Stomach (tissue), 9 donors: ENCODE data around the gene SMIM44. TPM values are rescaled to one million over a fixed set of nuclear protein-coding genes. Genes with fewer than 3 reads are reported as not detected.
"Not testable (repeated sequence)": the region's sequence is repeated elsewhere in the genome, so short reads cannot be mapped to it uniquely, and the experiment has no call there.

Experiments
- DNase-seq, 2 donors: peaks; one replicate each; pipeline versions ENCODE4 v3.0.0 to v3.0.0-alpha.2; 2013 to 2019
- H3K27ac ChIP-seq, 5 donors: fragments of 200-600 bp in 4 of 5; sonication (generic) in 4 of 5; one replicate each; pipeline ENCODE4 v1.5.1; 2013 to 2019; ENCODE audit warnings: mild to moderate bottlenecking in 1 of 5, moderate library complexity in 1 of 5
- H3K27me3 ChIP-seq, 3 donors: fragments of 200-600 bp; sonication (generic); one replicate each; pipeline ENCODE4 v1.5.1; 2017 to 2019; ENCODE audit warnings: mixed run types in 1 of 3
- H3K36me3 ChIP-seq, 4 donors: fragments of 200-600 bp; sonication (generic); 1 replicate in 3 of 4; 2 replicates in 1 of 4; pipeline ENCODE4 v1.5.1; 2016 to 2019
- H3K4me1 ChIP-seq, 4 donors: fragments of 200-600 bp; sonication (generic); one replicate each; pipeline ENCODE4 v1.5.1; 2016 to 2019
- H3K4me3 ChIP-seq, 4 donors: fragments of 200-600 bp; sonication (generic) in 3 of 4; one replicate each; pipeline ENCODE4 v1.5.1; 2016 to 2019; ENCODE audit warnings: mild to moderate bottlenecking in 1 of 4
- H3K9me3 ChIP-seq, 4 donors: fragments of 200-600 bp; sonication (generic); one replicate each; pipeline ENCODE4 v1.5.1; 2016 to 2019
- EP300 ChIP-seq: sonication (generic); formaldehyde crosslinking; IDR thresholded peaks from one replicate; pipeline ENCODE4 v1.6.1; 2017; ENCODE audit warnings: antibody characterized with exemption
- POLR2A ChIP-seq, 4 donors: fragments of 450-650 bp; IDR thresholded peaks; one replicate each; pipeline ENCODE4 v1.6.1; 2016; ENCODE audit warnings: antibody characterized with exemption in 4 of 4, control low read depth in 2 of 4, mild to moderate bottlenecking in 1 of 4, moderate library complexity in 1 of 4
- POLR2AphosphoS5 ChIP-seq, 3 donors: sonication (generic); formaldehyde crosslinking; IDR thresholded peaks; one replicate each; pipeline ENCODE4 v1.6.1; 2016; ENCODE audit warnings: antibody characterized with exemption in 3 of 3
- WGBS, 5 donors: extraction: QIAGEN DNeasy Blood & Tissue Kit in 3 of 5; methylation state at CpG; one replicate each; pipeline versions ENCODE4 v1.1.5 to v1.1.7; 2013 to 2018; 5-methylcytosine and 5-hydroxymethylcytosine counted together
- intact Hi-C: fragments of 100-400 bp; cut with DNase I; formaldehyde crosslinking; loops from one replicate; pipeline ENCODE4 v1.15.1; 2023; ENCODE audit warnings: low total_unique reads
- polyA plus RNA-seq, 3 donors: library from polyadenylated mRNA; stranded (reverse); fragments of 200-250 nt; gene quantifications; one replicate each; pipeline ENCODE4 v1.2.3, GENCODE V29; 2013
- total RNA-seq, 5 donors: library from RNA; depleted of rRNA; stranded (reverse); fragments of >200 nt; gene quantifications; one replicate each; pipeline versions ENCODE4 v1.1.0 to v1.2.3, GENCODE V29; 2014 to 2016
- TF ChIP-seq, protein P1 (sequence below), 7 experiments: fragments of 450-650 bp in 4 of 7; fragments of 200-600 bp in 3 of 7; sonication (generic) in 3 of 7; IDR thresholded peaks; one replicate each; pipeline ENCODE4 v1.5.1; 2016 to 2019; ENCODE audit warnings: antibody characterized with exemption in 7 of 7, control low read depth in 2 of 7, mild to moderate bottlenecking in 1 of 7
- donor health status: healthy with polysubstance abuse.
- donor health status: Bipolar disorder and iron deficiency.
- donor health status: healthy.

The SMIM44 gene
- total and polyA plus RNA-seq, 8 donors = 2.7 TPM; not detected in 7

DNA sequence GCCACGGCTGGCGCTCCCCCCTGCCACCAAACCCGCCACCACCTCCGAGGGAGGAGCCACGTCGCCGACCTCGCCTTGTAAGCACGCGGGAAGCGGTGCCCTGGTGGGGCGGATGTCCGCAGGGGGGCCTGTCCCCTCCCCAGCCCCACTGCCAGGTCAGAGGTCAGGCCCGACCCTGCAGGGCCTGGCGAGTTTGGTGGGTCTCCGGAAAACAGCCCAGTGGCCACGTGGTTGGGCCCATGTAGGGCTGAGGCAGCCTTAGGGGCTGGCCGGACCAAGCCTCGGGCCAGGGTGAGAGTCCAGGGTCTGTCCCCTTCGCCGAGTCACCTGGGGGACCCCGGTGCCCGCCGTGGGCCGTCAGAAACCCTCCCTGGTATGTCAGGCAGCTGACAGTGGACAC, 29.4 kb downstream of the SMIM44 start:
- no peak overlapping the region for H3K4me3 ChIP-seq
- H3K27me3 ChIP-seq = no peaks in the 10 kb centered on the region
- peaks cover 25 to 44% (median 33%) of the 10 kb centered on the region in 4 donors for H3K4me1 ChIP-seq
- H3K9me3 ChIP-seq = no peaks in the 10 kb centered on the region
- H3K27ac ChIP-seq = peak overlapping the region in 4 of 5 donors; percentile 8 to 87 (median 35)
- TF ChIP-seq POLR2A (IDR thresholded peaks at IDR 0.05) (no peak), EP300 (no peak), POLR2AphosphoS5 (IDR thresholded peaks at IDR 0.05) (no peak)
- TF ChIP-seq, protein P1, sequence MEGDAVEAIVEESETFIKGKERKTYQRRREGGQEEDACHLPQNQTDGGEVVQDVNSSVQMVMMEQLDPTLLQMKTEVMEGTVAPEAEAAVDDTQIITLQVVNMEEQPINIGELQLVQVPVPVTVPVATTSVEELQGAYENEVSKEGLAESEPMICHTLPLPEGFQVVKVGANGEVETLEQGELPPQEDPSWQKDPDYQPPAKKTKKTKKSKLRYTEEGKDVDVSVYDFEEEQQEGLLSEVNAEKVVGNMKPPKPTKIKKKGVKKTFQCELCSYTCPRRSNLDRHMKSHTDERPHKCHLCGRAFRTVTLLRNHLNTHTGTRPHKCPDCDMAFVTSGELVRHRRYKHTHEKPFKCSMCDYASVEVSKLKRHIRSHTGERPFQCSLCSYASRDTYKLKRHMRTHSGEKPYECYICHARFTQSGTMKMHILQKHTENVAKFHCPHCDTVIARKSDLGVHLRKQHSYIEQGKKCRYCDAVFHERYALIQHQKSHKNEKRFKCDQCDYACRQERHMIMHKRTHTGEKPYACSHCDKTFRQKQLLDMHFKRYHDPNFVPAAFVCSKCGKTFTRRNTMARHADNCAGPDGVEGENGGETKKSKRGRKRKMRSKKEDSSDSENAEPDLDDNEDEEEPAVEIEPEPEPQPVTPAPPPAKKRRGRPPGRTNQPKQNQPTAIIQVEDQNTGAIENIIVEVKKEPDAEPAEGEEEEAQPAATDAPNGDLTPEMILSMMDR (IDR thresholded peaks at IDR 0.05) = no peak
- no peak for DNase-seq
- peaks cover 80 to 97% (median 93%) of the 10 kb centered on the region in 4 donors for H3K36me3 ChIP-seq
- intact Hi-C loops = no loop called here
- 80 to 85% (median 82%) methylated on average over 11 to 25 of the region's 25 CpGs; no CpG with 5 or more reads in 1 of the 5 donors for WGBS, 5 donors

DNA sequence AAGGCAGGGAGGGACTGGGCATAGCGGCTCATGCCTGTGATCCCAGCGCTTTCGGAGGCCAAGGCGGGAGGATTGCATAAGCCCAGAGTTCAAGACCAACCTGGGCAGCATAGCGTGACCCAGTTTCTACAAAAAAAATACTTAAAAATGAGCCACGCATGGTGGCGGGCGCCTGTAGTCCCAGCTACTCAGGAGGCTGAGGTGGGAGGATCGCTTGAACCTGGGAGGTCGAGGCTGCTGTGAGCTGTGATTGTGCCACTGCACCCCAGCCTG, 30.4 kb downstream of the SMIM44 start:
- H3K9me3 ChIP-seq, intact Hi-C loops, DNase-seq, H3K4me3 ChIP-seq, H3K27me3 ChIP-seq: not testable (repeated sequence)
- H3K27ac ChIP-seq = peak overlapping the region in 4 of 5 donors; percentile 18 to 87 (median 72)
- peaks cover 86 to 100% (median 100%) of the 10 kb centered on the region in 4 donors for H3K36me3 ChIP-seq
- H3K4me1 ChIP-seq = peaks cover 15 to 41% (median 23%) of the 10 kb centered on the region in 4 donors
- WGBS, 5 donors = 93 to 96% (median 94%) methylated on average over 10 of the region's 10 CpGs

DNA sequence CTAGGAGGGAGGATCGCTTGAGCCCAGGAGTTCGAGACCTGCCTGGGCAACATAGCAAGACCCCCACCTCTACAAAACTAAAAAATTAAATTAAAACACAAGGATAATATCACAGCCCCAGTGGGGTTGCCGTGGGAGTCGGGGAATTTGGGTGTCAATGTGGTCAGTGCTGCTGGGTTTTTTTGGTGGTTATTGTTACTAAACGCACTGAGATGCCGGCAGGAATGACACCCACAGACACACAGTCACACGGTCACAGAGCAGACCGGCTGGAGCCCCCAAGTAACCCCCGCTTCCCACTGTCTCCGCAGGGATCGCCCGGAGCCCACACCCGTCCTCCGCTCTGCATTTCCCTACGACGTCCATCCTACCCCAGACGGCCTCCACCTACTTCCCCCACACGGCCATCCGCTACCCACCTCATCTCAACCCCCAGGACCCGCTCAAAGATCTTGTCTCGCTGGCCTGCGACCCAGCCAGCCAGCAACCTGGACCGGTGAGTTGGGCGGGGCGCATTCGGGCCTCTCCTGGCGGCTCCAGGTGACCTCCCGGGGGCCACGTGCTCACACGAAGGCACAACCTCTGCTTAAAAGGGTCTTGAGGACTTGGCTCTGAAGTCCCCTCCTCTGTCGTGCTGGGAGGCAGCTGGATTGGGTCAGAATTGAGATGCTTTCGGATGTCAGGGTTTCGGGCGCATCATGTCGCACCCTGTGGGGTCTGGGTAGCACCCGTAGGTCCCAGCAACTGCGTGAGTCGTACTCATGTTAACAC, 30.9 kb downstream of the SMIM44 start:
- Histone ChIP-seq H3K36me3 (peaks cover 90 to 100% (median 100%) of the 10 kb centered on the region in 4 donors), H3K27me3 (no peaks in the 10 kb centered on the region), H3K4me1 (peaks cover 10 to 35% (median 18%) of the 10 kb centered on the region in 4 donors), H3K4me3 (no peak overlapping the region), H3K9me3 (no peaks in the 10 kb centered on the region), H3K27ac (peak overlapping the region in 4 of 5 donors; percentile 71 to 87 (median 74))
- 88 to 92% (median 89%) methylated on average over 29 to 38 of the region's 38 CpGs for WGBS, 5 donors
- DNase-seq = no peak
- TF ChIP-seq POLR2A (IDR thresholded peaks at IDR 0.05) (no peak), EP300 (no peak), POLR2AphosphoS5 (IDR thresholded peaks at IDR 0.05) (no peak)
- TF ChIP-seq, protein P1 (IDR thresholded peaks at IDR 0.05) = no peak
- intact Hi-C loops = no loop called here

DNA sequence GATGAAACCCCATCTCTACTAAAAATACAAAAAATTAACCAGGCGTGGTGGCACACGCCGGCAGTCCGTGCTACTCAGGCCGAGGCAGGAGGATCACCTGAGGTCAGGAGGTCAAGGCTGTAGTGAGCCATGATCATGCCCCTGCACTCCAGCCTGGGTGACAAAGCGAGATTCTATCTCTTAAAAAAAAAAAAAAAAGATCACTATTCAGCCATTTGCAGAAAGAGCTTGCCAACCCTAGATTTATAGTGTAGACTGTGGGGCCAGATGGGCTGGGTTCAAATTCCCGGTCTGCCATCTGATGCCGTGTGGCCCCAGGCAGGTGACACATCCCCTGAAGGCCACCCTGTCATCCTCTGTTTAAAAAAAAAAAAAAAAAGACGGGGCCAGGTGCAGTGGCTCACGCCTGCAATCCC, 31.8 kb downstream of the SMIM44 start:
- no peak for TF ChIP-seq EP300
- no peak for TF ChIP-seq POLR2AphosphoS5 (IDR thresholded peaks at IDR 0.05)
- no peak for TF ChIP-seq POLR2A (IDR thresholded peaks at IDR 0.05)
- Histone ChIP-seq H3K27ac (peak overlapping the region; percentile 0 to 87 (median 72)), H3K4me1 (peaks cover under 1 to 26% (median 10%) of the 10 kb centered on the region in 4 donors), H3K4me3 (no peak overlapping the region), H3K9me3 (no peaks in the 10 kb centered on the region), H3K27me3 (no peaks in the 10 kb centered on the region), H3K36me3 (peaks cover 90 to 100% (median 100%) of the 10 kb centered on the region in 4 donors)
- 82 to 89% (median 86%) methylated on average over 10 of the region's 10 CpGs for WGBS, 5 donors
- DNase-seq = no peak
- intact Hi-C loops = no loop called here

DNA sequence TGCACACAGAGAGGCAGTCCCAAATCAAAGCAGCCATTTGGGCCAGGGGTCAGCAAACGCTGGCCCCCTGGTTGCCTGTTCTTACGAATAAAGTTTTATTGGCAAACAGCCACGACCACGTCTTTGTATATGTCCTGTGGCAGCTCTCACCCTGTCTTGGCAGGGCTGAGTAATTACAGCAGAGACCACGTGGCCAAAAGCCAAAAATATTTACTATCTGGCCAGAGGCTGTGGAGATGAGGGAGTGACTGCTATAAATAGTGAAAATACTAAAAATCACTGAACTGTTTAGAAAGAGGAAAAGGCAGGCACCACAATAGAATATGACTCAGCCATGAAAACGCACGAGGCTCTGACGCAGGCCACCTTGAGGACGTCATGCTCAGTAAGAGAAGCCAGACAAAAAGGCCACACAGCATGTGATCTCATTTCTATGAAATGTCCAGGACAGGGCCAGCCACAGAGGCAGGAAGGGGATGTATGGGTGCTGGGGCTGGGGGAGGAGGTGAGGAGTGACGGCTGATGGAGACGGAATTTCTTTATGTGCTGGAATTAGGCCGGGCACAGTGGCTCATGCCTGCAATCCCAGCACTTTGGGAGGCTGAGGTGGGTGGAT, 32.3 kb downstream of the SMIM44 start:
- intact Hi-C loops = no loop called here
- TF ChIP-seq, protein P1 (IDR thresholded peaks at IDR 0.05) = no peak
- TF ChIP-seq EP300 (peak; percentile 93), POLR2AphosphoS5 (IDR thresholded peaks at IDR 0.05) (peak; percentile 59 to 88 (median 75))
- Histone ChIP-seq H3K4me3 (no peak overlapping the region), H3K36me3 (peaks cover 90 to 100% (median 100%) of the 10 kb centered on the region in 4 donors), H3K27ac (peak overlapping the region; percentile 35 to 87 (median 72)), H3K4me1 (peaks cover 0 to 24% (median 9%) of the 10 kb centered on the region in 4 donors), H3K9me3 (no peaks in the 10 kb centered on the region), H3K27me3 (no peaks in the 10 kb centered on the region)
- 38 to 59% (median 49%) methylated on average over 12 of the region's 12 CpGs for WGBS, 5 donors
- peak; percentile 34 to 82 for DNase-seq
